AG09309 (cell line): ENCODE measurements around the gene ADPRHL1.

ENCODE experiments used
- DNase-seq: peaks from one replicate; pipeline ENCODE4 v3.0.0-alpha.2; 2010; ENCODE audit warnings: low read depth
- H3K4me3 ChIP-seq: 2 replicates; pipeline ENCODE4 v1.5.1; 2011; ENCODE audit warnings: mild to moderate bottlenecking, low read depth, low read length, moderate library complexity; ENCODE audit not compliant: control insufficient read depth
- TF ChIP-seq, protein P1 (sequence below): IDR thresholded peaks from 2 replicates; pipeline ENCODE4 v1.5.1; 2011; ENCODE audit warnings: mild to moderate bottlenecking, low read depth, low read length, inconsistent platforms; ENCODE audit not compliant: insufficient read depth, control insufficient read depth; ENCODE audit errors: missing control alignments

Gene ADPRHL1

DNA sequence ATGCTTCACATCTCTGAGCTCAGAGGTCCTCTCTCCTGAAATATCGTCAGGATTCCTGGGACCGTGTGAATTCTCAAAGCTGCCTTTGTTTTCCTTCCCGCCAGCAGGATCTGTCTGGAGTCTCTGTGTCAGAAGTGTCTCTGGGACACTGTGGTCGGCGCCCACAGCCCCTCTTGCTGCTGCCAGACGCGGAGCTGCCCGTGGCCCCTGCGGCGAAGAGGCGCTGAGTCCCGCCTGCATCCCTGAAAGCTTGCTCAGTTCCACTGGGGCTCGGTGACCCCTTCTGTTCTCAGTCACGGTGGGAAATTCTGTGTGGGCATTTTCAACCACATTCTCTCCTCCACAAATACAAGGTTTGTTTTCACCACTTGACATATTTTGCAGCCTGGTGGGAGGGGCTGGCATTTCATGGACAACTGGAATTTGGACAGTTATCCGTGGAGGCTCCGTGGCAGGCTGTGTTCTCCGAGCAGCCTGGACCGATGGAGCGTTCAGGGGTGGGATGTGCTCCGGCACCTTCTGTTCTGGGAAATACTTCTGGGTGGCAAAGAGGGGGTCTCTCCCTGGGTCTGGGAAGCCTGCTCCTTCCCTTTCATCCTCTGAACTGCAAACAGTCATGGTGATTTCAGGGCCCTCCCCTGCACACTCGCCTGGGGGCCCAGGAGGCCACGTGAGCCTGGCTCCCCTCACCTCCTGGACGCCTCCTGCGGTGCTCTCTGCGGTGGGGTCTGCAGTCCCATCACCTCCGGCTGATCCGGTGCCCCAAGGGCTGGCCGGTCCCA is 46.8 kb downstream of the ADPRHL1 start:
- TF ChIP-seq, protein P1, sequence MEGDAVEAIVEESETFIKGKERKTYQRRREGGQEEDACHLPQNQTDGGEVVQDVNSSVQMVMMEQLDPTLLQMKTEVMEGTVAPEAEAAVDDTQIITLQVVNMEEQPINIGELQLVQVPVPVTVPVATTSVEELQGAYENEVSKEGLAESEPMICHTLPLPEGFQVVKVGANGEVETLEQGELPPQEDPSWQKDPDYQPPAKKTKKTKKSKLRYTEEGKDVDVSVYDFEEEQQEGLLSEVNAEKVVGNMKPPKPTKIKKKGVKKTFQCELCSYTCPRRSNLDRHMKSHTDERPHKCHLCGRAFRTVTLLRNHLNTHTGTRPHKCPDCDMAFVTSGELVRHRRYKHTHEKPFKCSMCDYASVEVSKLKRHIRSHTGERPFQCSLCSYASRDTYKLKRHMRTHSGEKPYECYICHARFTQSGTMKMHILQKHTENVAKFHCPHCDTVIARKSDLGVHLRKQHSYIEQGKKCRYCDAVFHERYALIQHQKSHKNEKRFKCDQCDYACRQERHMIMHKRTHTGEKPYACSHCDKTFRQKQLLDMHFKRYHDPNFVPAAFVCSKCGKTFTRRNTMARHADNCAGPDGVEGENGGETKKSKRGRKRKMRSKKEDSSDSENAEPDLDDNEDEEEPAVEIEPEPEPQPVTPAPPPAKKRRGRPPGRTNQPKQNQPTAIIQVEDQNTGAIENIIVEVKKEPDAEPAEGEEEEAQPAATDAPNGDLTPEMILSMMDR = no peak
- H3K4me3 ChIP-seq = no peak overlapping the region
- no peak for DNase-seq

DNA sequence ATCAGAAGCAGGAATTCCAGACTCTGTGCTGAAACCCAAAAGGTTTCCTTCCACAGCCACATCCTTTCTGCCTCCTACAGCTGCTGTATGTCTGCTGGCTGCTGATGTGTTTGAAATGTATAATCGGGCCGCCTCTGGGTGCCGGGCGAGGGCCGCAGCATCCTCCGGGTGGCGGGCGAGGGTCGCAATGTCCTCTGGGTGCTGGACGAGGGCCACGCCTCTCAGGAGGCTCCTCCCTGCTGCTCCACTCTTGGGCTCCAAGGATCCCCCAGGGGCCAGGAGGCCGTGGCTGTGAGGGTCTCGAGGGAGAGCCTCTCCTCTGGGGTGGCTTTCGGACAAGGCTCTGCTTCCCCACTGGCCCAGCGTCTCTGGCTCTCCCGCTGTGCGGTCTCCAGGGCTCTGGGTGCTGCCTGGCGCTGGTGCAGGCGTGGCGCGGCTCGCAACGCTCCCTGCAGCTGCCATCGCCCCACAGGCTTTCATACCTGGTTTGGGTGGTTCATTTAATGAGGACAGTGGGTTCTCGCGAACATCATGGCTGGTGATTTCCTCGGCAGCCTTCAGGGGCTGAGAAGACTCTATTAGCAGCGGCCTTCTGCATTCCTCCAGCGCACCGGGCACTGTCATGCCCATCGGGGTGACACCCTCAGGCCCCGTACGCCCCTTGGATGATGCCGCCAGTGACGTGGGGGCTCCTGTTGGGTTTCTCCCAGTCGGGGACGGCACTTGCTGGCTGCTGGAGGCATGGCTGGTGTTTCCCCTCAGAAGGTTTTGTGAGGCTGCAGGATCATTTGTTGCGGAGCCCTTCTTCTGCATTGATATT is 47.6 kb downstream of the ADPRHL1 start:
- TF ChIP-seq, protein P1 = no peak
- DNase-seq = no peak
- no peak overlapping the region for H3K4me3 ChIP-seq

DNA sequence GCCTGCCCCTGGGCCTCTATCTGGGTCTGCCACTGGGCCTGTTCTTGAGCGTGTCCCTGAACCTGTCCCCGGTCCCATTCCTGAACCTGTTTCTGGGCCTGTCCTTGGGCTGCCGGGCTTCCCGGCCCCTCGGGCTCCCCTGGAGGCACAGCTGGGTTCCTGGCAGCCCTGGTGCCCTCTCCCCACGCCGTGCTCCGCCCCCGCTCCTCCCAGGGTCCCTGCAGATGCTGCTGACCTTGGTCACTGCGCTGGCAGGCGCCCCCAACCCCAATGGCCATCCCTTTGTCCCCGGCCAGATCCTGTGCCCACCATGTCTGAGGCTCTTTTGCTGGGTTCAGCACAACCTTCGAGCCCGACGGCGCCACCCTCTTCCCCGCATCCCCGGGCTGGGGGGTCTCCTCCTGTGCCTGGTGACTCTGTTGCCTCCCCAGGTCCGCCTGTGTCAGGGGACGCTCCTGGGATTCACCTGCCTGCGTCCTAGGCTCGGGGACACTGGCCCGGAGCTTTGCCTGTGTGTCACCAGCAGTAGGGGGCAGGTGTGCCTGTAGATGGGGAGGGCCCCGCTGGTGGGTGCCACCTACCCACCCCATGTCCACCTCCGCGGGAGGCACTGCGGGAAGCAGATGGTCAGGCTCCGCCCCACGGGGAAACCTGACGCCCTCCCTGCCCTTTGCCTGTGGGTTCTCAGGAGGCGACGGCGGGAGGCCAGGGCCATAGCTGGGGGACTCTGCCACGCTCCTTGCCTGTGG is 48.4 kb downstream of the ADPRHL1 start:
- no peak for DNase-seq

DNA sequence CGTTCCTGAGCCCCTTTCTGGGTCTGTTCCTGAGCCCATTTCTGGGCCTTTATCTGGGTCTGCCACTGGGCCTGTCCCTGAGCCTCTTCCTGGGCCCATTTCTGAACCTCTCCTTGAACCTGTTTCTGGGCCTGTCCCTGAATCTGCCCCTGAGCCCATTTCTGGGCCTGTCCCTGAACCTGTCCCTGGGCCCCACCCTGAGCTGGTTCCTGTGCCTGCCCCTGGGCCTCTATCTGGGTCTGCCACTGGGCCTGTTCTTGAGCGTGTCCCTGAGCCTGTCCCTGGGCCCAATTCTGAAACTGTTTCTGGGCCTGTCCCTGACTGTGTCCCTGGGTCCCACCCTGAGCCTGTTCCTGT is 48.9 kb downstream of the ADPRHL1 start:
- TF ChIP-seq, protein P1 = no peak
- H3K4me3 ChIP-seq = no peak overlapping the region
- DNase-seq = no peak

More for the DNA sequence above, 48.4 kb downstream of the ADPRHL1 start:
- H3K4me3 ChIP-seq = no peak overlapping the region
- TF ChIP-seq, protein P1 = no peak

DNA sequence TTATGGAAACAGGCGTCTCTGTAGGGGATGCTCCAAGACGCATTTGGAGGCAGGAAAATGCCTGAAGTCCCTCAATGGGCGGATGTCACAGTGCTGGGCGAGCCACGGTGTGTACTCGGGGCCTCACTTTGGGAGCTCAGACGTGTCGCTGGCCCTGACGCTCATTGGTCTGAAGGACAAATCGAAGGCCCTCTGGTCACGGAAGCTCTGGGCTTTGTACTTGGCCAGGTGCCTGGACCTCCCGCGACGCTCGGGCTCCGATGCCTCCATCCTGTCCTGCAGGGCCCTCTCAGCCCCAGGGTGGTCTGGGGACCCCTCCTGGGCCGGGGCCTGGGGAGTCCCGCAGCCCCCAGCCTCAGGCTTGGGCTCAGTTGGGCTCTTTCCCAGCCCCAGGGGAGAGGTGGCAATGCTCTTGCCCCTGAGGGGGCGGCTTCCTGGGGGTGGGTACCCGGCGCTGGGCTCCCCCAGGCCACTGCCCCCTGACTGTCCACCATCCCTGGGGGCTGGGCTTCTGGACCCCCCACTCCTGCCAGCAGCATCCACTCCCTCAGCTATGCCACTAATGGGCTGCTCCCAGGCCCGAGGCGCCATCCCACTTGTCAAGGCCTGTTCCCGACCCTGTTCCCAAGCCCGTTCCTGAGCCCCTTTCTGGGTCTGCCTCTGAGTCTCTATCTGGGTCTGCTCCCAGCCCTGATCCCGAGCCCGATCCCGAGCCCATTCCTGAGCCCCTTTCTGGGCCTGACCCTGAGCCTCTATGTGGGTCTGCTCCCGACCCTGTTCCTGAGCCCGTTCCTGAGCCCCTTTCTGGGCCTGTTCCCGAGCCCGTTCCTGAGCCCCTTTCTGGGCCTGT is 49.8 kb downstream of the ADPRHL1 start:
- no peak overlapping the region for H3K4me3 ChIP-seq
- TF ChIP-seq, protein P1 = no peak
- no peak for DNase-seq
